ENCODE results near the gene SLC8A3.

The SLC8A3 gene

GRCh38 chr14:70168406-70168805, 20.3 kb downstream of the SLC8A3 start:
- no peak for ATAC-seq (replicated peaks; ENCODE audit: extremely low read depth, poor library complexity, severe bottlenecking)
- Mint-ChIP-seq H3K36me3 (ENCODE audit: insufficient read depth) (no peaks in the 10 kb centered on the region), H3K4me1 (no peaks in the 10 kb centered on the region), H3K27me3 (peaks cover 61% of the 10 kb centered on the region), H3K4me3 (no peak overlapping the region), H3K27ac (ENCODE audit: low read depth) (no peak overlapping the region), H3K9me3 (peaks cover 4% of the 10 kb centered on the region)
- no peak for DNase-seq (ENCODE audit: low spot score in 2 of 2)

- Mint-ChIP-seq H3K9me3 (peaks cover 4% of the 10 kb centered on the region), H3K4me1 (no peaks in the 10 kb centered on the region), H3K27me3 (peaks cover 61% of the 10 kb centered on the region), H3K36me3 (ENCODE audit: insufficient read depth) (no peaks in the 10 kb centered on the region), H3K4me3 (no peak overlapping the region), H3K27ac (ENCODE audit: low read depth) (no peak overlapping the region)
- DNase-seq (ENCODE audit: low spot score in 2 of 2) (no peak), ATAC-seq (replicated peaks; ENCODE audit: extremely low read depth, poor library complexity, severe bottlenecking) (no peak)
Observed at GRCh38 chr14:70166530-70167203, 22.1 kb downstream of the SLC8A3 start.

- peaks cover 2% of the 10 kb centered on the region for H3K36me3 Mint-ChIP-seq (ENCODE audit: insufficient read depth)
- no peaks in the 10 kb centered on the region for H3K4me1 Mint-ChIP-seq
- peaks cover 2% of the 10 kb centered on the region for H3K9me3 Mint-ChIP-seq
- DNase-seq (ENCODE audit: low spot score in 2 of 2) (no peak), ATAC-seq (replicated peaks; ENCODE audit: extremely low read depth, poor library complexity, severe bottlenecking) (no peak)
- no peak overlapping the region for H3K27ac Mint-ChIP-seq (ENCODE audit: low read depth)
- H3K27me3 Mint-ChIP-seq: peaks cover 38% of the 10 kb centered on the region
- no peak overlapping the region for H3K4me3 Mint-ChIP-seq
Observed at GRCh38 chr14:70162358-70162757, 26.4 kb downstream of the SLC8A3 start.

- Mint-ChIP-seq H3K27ac (ENCODE audit: low read depth) (no peak overlapping the region), H3K4me1 (no peaks in the 10 kb centered on the region), H3K4me3 (no peak overlapping the region), H3K9me3 (no peaks in the 10 kb centered on the region), H3K27me3 (peaks cover 25% of the 10 kb centered on the region), H3K36me3 (ENCODE audit: insufficient read depth) (peaks cover 2% of the 10 kb centered on the region)
- no peak for DNase-seq (ENCODE audit: low spot score in 2 of 2)
- no peak for ATAC-seq (replicated peaks; ENCODE audit: extremely low read depth, poor library complexity, severe bottlenecking)
Observed at GRCh38 chr14:70156592-70156991, 32.2 kb downstream of the SLC8A3 start.

GRCh38 chr14:70152704-70153103, 36.0 kb downstream of the SLC8A3 start:
- ATAC-seq (replicated peaks; ENCODE audit: extremely low read depth, poor library complexity, severe bottlenecking): no peak
- Mint-ChIP-seq H3K4me1 (no peaks in the 10 kb centered on the region), H3K4me3 (no peak overlapping the region), H3K36me3 (ENCODE audit: insufficient read depth) (no peaks in the 10 kb centered on the region), H3K27me3 (peaks cover 49% of the 10 kb centered on the region), H3K9me3 (no peaks in the 10 kb centered on the region), H3K27ac (ENCODE audit: low read depth) (no peak overlapping the region)
- no peak for DNase-seq (ENCODE audit: low spot score in 2 of 2)

GRCh38 chr14:70152081-70152480, 36.7 kb downstream of the SLC8A3 start:
- no peaks in the 10 kb centered on the region for H3K36me3 Mint-ChIP-seq (ENCODE audit: insufficient read depth)
- no peaks in the 10 kb centered on the region for H3K9me3 Mint-ChIP-seq
- H3K27ac Mint-ChIP-seq (ENCODE audit: low read depth): no peak overlapping the region
- H3K4me1 Mint-ChIP-seq: no peaks in the 10 kb centered on the region
- no peak overlapping the region for H3K4me3 Mint-ChIP-seq
- no peak for DNase-seq (ENCODE audit: low spot score in 2 of 2)
- ATAC-seq (replicated peaks; ENCODE audit: extremely low read depth, poor library complexity, severe bottlenecking): no peak
- H3K27me3 Mint-ChIP-seq: peaks cover 56% of the 10 kb centered on the region

GRCh38 chr14:70149596-70150165, 39.1 kb downstream of the SLC8A3 start:
- H3K4me3 Mint-ChIP-seq: no peak overlapping the region
- DNase-seq (ENCODE audit: low spot score in 2 of 2) (no peak), ATAC-seq (replicated peaks; ENCODE audit: extremely low read depth, poor library complexity, severe bottlenecking) (no peak)
- no peaks in the 10 kb centered on the region for H3K4me1 Mint-ChIP-seq
- peaks cover 70% of the 10 kb centered on the region for H3K27me3 Mint-ChIP-seq
- H3K36me3 Mint-ChIP-seq (ENCODE audit: insufficient read depth): no peaks in the 10 kb centered on the region
- no peaks in the 10 kb centered on the region for H3K9me3 Mint-ChIP-seq
- no peak overlapping the region for H3K27ac Mint-ChIP-seq (ENCODE audit: low read depth)

GRCh38 chr14:70148911-70149595, 39.7 kb downstream of the SLC8A3 start:
- Mint-ChIP-seq H3K9me3 (no peaks in the 10 kb centered on the region), H3K27me3 (peaks cover 72% of the 10 kb centered on the region), H3K4me3 (no peak overlapping the region), H3K27ac (ENCODE audit: low read depth) (no peak overlapping the region), H3K36me3 (ENCODE audit: insufficient read depth) (no peaks in the 10 kb centered on the region), H3K4me1 (no peaks in the 10 kb centered on the region)
- DNase-seq (ENCODE audit: low spot score in 2 of 2) (no peak), ATAC-seq (replicated peaks; ENCODE audit: extremely low read depth, poor library complexity, severe bottlenecking) (no peak)

- no peak overlapping the region for H3K4me3 Mint-ChIP-seq
- H3K9me3 Mint-ChIP-seq: no peaks in the 10 kb centered on the region
- peaks cover 72% of the 10 kb centered on the region for H3K27me3 Mint-ChIP-seq
- no peaks in the 10 kb centered on the region for H3K4me1 Mint-ChIP-seq
- H3K36me3 Mint-ChIP-seq (ENCODE audit: insufficient read depth): no peaks in the 10 kb centered on the region
- ATAC-seq (replicated peaks; ENCODE audit: extremely low read depth, poor library complexity, severe bottlenecking) (no peak), DNase-seq (ENCODE audit: low spot score in 2 of 2) (no peak)
- no peak overlapping the region for H3K27ac Mint-ChIP-seq (ENCODE audit: low read depth)
Observed at GRCh38 chr14:70148351-70148750, 40.4 kb downstream of the SLC8A3 start.

- Mint-ChIP-seq H3K9me3 (no peaks in the 10 kb centered on the region), H3K36me3 (ENCODE audit: insufficient read depth) (no peaks in the 10 kb centered on the region), H3K27me3 (peaks cover 70% of the 10 kb centered on the region), H3K4me1 (no peaks in the 10 kb centered on the region), H3K27ac (ENCODE audit: low read depth) (no peak overlapping the region), H3K4me3 (no peak overlapping the region)
- no peak for DNase-seq (ENCODE audit: low spot score in 2 of 2)
- ATAC-seq (replicated peaks; ENCODE audit: extremely low read depth, poor library complexity, severe bottlenecking): no peak
Observed at GRCh38 chr14:70144046-70144445, 44.7 kb downstream of the SLC8A3 start.

- DNase-seq (ENCODE audit: low spot score in 2 of 2) (no peak), ATAC-seq (replicated peaks; ENCODE audit: extremely low read depth, poor library complexity, severe bottlenecking) (no peak)
- Mint-ChIP-seq H3K27me3 (peaks cover 64% of the 10 kb centered on the region), H3K4me3 (no peak overlapping the region), H3K4me1 (no peaks in the 10 kb centered on the region), H3K27ac (ENCODE audit: low read depth) (no peak overlapping the region), H3K36me3 (ENCODE audit: insufficient read depth) (no peaks in the 10 kb centered on the region), H3K9me3 (no peaks in the 10 kb centered on the region)
Observed at GRCh38 chr14:70143306-70143705, 45.4 kb downstream of the SLC8A3 start.

GRCh38 chr14:70140614-70141013, 48.1 kb downstream of the SLC8A3 start:
- Mint-ChIP-seq H3K27ac (ENCODE audit: low read depth) (no peak overlapping the region), H3K27me3 (peaks cover 44% of the 10 kb centered on the region), H3K36me3 (ENCODE audit: insufficient read depth) (no peaks in the 10 kb centered on the region), H3K4me3 (no peak overlapping the region), H3K9me3 (no peaks in the 10 kb centered on the region), H3K4me1 (no peaks in the 10 kb centered on the region)
- no peak for DNase-seq (ENCODE audit: low spot score in 2 of 2)
- ATAC-seq (replicated peaks; ENCODE audit: extremely low read depth, poor library complexity, severe bottlenecking): no peak

GRCh38 chr14:70139384-70139783, 49.4 kb downstream of the SLC8A3 start:
- no peak for ATAC-seq (replicated peaks; ENCODE audit: extremely low read depth, poor library complexity, severe bottlenecking)
- H3K4me1 Mint-ChIP-seq: no peaks in the 10 kb centered on the region
- H3K27ac Mint-ChIP-seq (ENCODE audit: low read depth): no peak overlapping the region
- no peaks in the 10 kb centered on the region for H3K36me3 Mint-ChIP-seq (ENCODE audit: insufficient read depth)
- no peaks in the 10 kb centered on the region for H3K9me3 Mint-ChIP-seq
- no peak overlapping the region for H3K4me3 Mint-ChIP-seq
- no peak for DNase-seq (ENCODE audit: low spot score in 2 of 2)
- H3K27me3 Mint-ChIP-seq: peaks cover 38% of the 10 kb centered on the region
